DMS153 (cell line): ENCODE data around the gene CMBL.
A peak's percentile ranks its signal among the peaks of the same experiment; 100 is the strongest.
"Not testable (repeated sequence)": the region's sequence is repeated elsewhere in the genome, so short reads cannot be mapped to it uniquely, and the experiment has no call there.

Experiments used
- DNase-seq: peaks from one replicate; lab custom pipeline; 2025; lab: John Stamatoyannopoulos, UW

CMBL gene

GRCh38 chr5:10285362-10285761, 22.3 kb downstream of the CMBL start:
- not testable (repeated sequence) for DNase-seq

GRCh38 chr5:10283927-10284635, 23.6 kb downstream of the CMBL start:
- peak; percentile 94 for DNase-seq

- no peak for DNase-seq
Observed at GRCh38 chr5:10279925-10280720, 27.6 kb downstream of the CMBL start.

- DNase-seq: no peak
Observed at GRCh38 chr5:10279328-10279727, 28.4 kb downstream of the CMBL start.

DNA sequence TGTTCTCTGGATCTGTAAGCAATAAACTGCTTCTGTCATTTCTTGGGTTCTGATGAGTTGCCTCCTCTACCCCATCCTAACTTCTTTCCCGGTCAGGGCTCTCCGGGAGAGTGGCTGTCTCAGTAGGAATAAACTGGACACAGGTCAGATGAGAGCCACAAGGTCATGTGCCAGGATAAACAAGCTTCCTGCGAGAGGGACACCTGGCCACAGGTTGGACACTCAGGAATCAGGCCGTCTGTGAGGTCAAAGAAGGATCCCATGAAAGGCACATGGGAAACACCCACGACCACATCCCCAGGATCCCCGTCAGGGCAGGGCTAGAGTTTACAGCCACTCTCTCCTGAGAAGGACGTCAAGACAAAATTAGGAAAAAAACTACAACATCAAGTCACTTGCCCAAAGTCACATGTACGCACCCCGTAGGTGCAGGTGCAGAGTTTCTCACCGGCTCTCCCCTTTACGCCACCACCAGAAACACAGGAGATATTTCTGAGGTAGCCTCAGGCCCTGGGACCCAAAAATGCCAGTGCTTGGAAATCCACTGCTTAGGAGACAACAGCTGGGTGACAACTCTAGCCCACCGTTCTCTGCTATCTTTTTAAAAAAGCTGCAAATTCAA, 28.9 kb downstream of the CMBL start:
- no peak for DNase-seq

GRCh38 chr5:10277773-10278630, 29.7 kb downstream of the CMBL start:
- DNase-seq: no peak

DNA sequence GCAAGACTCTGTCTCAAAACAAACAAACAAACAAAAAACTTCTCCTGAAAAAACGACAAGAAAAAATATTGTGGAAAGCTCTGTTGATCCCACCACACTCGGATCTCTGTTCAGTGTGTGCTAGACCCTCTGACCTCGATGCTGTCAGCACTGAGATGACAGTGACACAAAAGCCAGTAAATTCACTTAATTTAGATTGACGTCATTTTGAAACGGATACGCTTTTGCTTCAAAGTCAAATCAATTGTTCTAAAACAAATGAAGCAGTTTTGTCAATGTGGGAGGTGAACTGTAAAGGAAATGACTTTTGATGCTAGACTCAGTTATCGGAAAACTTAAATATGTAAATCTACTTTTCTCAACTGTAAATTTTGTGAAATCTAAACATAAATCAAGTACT, 31.0 kb downstream of the CMBL start:
- no peak for DNase-seq

DNA sequence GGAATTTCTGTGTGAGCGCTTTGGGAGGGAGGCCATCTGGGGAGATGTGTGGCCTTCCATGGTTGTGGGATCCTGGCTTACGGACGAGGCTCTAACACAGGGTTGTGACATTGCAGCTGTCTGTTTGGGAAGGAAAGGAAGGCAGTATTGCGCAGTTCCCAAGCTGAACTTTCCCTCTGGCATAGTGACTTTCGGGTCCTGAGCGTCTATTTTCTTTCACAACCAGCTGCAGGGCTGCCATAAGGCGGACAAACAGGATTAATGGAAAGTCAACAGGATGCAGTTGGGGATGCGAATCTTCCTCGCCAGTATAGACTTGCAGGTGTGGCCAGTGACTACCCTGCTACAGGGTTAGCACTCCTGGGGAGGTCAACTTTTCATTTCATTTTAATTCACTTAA, 31.7 kb downstream of the CMBL start:
- DNase-seq: no peak

DNA sequence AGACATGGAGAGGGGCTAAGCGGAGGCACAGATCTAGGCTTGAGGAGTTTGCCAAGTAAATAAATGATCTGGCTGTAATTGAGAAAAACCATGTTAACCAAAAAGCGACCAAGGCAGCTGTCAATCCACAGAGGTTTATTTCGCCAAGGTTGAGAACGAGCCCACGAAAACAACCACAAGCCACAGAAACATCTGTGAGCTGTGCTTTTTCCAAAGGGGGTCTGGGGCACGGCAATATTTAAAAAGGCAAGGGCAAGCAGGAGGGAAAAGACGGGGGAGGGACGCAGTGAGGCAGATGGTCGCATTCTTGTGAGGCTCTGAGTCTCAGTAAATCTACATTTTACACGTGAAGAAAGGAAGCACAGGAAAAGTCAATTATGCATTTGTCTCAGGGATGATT, 32.2 kb downstream of the CMBL start:
- no peak for DNase-seq

GRCh38 chr5:10272875-10273209, 34.9 kb downstream of the CMBL start:
- DNase-seq: not testable (repeated sequence)

- DNase-seq: no peak
Observed at GRCh38 chr5:10272053-10272874, 35.4 kb downstream of the CMBL start.

- no peak for DNase-seq
Observed at GRCh38 chr5:10268100-10268499, 39.6 kb downstream of the CMBL start.

DNA sequence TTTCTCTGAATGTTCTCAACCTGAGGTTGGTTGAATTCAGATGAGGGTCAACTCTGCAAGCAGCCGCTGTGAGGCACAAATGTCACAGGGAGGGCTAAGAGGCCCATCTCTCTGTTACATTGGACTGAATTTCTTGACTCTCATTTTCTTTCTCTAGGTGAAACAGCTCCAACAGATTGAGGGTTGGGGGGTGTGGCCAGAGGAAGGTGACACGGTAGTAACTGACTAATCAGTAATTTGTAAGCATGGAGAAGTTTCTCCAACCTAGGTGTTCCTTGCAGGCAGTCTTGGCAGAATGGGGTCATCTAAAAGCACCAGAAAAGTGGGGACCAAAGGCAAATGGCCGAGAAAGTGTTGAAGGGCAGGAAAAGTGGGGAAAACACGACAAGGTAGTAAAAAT, 40.9 kb downstream of the CMBL start:
- no peak for DNase-seq

DNA sequence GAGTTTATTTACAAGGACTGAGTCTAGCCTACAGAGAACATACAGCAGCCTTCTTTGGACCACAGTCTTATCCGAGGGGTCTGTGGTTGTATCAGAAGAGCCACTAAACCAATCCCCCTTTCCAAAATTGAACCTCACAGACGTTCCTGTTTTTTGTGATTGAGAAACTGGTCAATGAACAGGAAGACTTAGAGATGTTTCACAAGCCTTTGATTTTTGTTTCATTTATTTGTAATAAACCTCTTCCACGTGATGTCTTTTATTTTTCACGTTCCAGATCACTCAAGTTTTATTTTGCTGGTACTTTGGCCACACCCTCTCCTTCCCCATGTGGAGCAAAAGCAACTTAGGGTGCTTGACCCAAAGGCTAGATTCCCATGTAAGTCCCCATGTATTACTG, 41.6 kb downstream of the CMBL start:
- DNase-seq: no peak

- no peak for DNase-seq
Observed at GRCh38 chr5:10265245-10266109, 42.2 kb downstream of the CMBL start.

DNA sequence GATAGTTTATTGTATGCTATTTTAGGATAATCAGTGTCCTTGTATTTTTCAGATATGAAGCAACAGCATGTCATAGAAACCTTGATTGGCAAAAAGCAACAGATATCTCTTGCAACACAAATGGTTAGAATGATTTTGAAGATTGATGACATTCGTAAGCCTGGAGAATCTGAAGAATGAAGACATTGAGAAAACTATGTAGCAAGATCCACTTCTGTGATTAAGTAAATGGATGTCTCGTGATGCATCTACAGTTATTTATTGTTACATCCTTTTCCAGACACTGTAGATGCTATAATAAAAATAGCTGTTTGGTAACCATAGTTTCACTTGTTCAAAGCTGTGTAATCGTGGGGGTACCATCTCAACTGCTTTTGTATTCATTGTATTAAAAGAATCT, 43.1 kb downstream of the CMBL start:
- DNase-seq: no peak

DNA sequence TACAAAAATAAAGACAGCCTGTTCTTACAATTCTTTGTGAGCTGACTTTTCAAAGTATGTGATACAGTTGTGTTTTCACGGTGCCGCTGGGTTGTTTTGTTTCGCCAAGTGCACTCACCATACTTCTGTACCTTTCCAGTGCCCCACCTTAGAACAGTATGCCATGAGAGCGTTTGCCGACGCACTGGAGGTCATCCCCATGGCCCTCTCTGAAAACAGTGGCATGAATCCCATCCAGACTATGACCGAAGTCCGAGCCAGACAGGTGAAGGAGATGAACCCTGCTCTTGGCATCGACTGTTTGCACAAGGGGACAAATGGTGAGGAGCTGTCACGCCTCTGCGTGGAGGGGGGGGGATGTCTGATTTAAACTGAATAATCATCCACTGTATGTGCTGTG, 44.7 kb downstream of the CMBL start:
- DNase-seq: no peak

GRCh38 chr5:10262121-10262774, 45.5 kb downstream of the CMBL start:
- DNase-seq: no peak

DNA sequence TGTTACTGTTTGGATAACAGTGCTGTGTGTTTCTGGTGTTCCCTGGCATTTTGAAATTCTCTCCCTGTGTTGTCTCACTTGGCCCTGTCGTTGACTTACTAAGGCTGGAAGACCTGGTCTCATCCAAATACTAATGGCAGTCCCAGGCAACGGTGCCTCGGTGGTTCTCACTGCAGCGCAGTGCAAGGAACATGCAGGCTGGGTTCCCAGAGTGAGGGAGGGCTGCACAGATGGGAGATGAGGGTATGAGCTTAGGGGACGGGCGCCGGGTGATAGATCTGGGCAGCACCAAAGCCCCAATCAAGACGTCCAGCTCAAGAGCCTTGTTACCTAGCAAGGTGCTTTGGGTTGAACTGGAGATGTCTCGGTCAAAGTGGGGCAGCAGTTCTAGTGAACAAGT, 46.6 kb downstream of the CMBL start:
- no peak for DNase-seq

GRCh38 chr5:10259899-10260298, 47.8 kb downstream of the CMBL start:
- no peak for DNase-seq
